ENCODE data around the gene COMMD6. TPM values are rescaled to one million over a fixed set of nuclear protein-coding genes. Genes with fewer than 3 reads are reported as not detected.

COMMD6 gene
- total and polyA plus RNA-seq, 2 of the 13 experiments (the other 11 are each of a cell fraction or from before 2014, with no cell fraction given), result 97.0 to 164 TPM

- TF ChIP-seq DDIT3 (CRISPR knock-in tag; IDR thresholded peaks at IDR 0.05), result no peak
- peak; percentile 55; the same call in 1 of the 2 replicates for TF ChIP-seq PHF21A (CRISPR knock-in tag; IDR thresholded peaks at IDR 0.05)
- 0 out of 2 replicates have a peak, but pooled peaks have one; percentile 51 for TF ChIP-seq RBFOX2 (IDR thresholded peaks at IDR 0.05; ENCODE audit: low read depth, low read length)
- TF ChIP-seq ZHX1 (CRISPR knock-in tag; IDR thresholded peaks at IDR 0.05; ENCODE audit: low read depth), result no peak
- peak; percentile 32; the same call in 1 of the 2 replicates for TF ChIP-seq RFXAP (CRISPR knock-in tag; IDR thresholded peaks at IDR 0.05; ENCODE audit: borderline replicate concordance)
- 0 out of 2 replicates have a peak, but pooled peaks have one; percentile 50 for TF ChIP-seq HOMEZ (CRISPR knock-in tag; IDR thresholded peaks at IDR 0.05; ENCODE audit: low read depth)
- no peak for TF ChIP-seq ETS1 (CRISPR knock-in tag; IDR thresholded peaks at IDR 0.05)
- TF ChIP-seq CSRNP1 (CRISPR knock-in tag; IDR thresholded peaks at IDR 0.05), result no peak
- peak; percentile 52; the same call in 1 of the 2 replicates for TF ChIP-seq TFDP2 (CRISPR knock-in tag; IDR thresholded peaks at IDR 0.05)
- no peak for TF ChIP-seq PAWR (CRISPR knock-in tag; IDR thresholded peaks at IDR 0.05; ENCODE audit: borderline replicate concordance)
- no peak for TF ChIP-seq MAFK (conservative IDR thresholded peaks at IDR 0.05 in 1 of 2, IDR thresholded peaks at IDR 0.05 in 1 of 2; ENCODE audit: low read length in 2 of 2)
- TF ChIP-seq ZZZ3 (CRISPR knock-in tag; IDR thresholded peaks at IDR 0.05; ENCODE audit: borderline replicate concordance), result no peak
- no peak for TF ChIP-seq SP1 (IDR thresholded peaks at IDR 0.05)
- no peak for TF ChIP-seq SP1 (CRISPR knock-in tag; IDR thresholded peaks at IDR 0.05)
- no peak; the same call in 1 of the 2 replicates for TF ChIP-seq ZNF232 (CRISPR knock-in tag; IDR thresholded peaks at IDR 0.05; ENCODE audit: borderline replicate concordance)
- no peak for TF ChIP-seq SOX6 (IDR thresholded peaks at IDR 0.05)
- peak; percentile 83 for TF ChIP-seq SOX6 (CRISPR knock-in tag; IDR thresholded peaks at IDR 0.05)
- no peak for TF ChIP-seq PAF1 (CRISPR knock-in tag; IDR thresholded peaks at IDR 0.05)
Observed at GRCh38 chr13:75482070-75482819, 55.4 kb downstream of the COMMD6 start, which contains the start of gene TBC1D4 (continued).

All from HepG2 (cell line).